Measurements from ENCODE around the gene ZYG11B. TPM values are rescaled to one million over a fixed set of nuclear protein-coding genes. Genes with fewer than 3 reads are reported as not detected.

Gene ZYG11B
- total and polyA plus RNA-seq, 2 donors (not counting 1 experiment from before 2014, with no cell fraction given): 3.6 to 22.3 TPM

DNA sequence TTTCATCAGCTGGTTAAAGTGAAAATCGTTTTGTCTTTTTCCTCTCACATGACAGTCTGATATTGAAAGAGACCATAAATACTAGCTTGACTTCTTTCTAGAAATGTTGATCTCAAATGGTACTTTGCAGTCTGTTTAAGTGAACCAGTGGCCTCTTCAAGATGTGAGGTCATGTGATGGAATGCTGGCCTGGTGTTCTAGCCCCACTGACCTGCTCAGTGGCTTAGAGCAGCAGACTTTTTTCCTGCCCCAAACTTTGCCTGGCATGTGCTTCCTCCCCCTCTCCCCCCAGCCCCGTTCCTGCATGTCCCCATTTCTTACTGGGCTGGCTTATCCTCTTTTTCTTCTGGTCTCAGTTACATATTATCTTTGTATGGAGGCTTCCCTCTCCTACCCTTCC lies 150.6 kb downstream of the ZYG11B start:
- TF ChIP-seq CTCF (IDR thresholded peaks at IDR 0.05) (no peak), EZH2 (IDR thresholded peaks at IDR 0.05; ENCODE audit: borderline replicate concordance, insufficient read depth, low read depth, low read length, poor library complexity, severe bottlenecking) (no peak)
- intact Hi-C loops (cut with micrococcal nuclease): no loop called here
- POLR2A ChIA-PET: no interaction called here

More for the DNA sequence above, 150.6 kb downstream of the ZYG11B start:
- no peak for ATAC-seq (ENCODE audit: low read depth)
- H3K36me3 ChIP-seq (replicated peaks in 1 of 2; ENCODE audit: control extremely low read depth in 1 of 2, control insufficient read depth in 1 of 2, extremely low read depth in 1 of 2, insufficient read depth in 2 of 2, low read length in 1 of 2): no peaks in the 10 kb centered on the region
- H2AFZ ChIP-seq (ENCODE audit: insufficient read depth, low read depth, low read length, poor library complexity, severe bottlenecking): no peak overlapping the region
- no peak overlapping the region for H3K27ac ChIP-seq (ENCODE audit: low read length in 2 of 2)
- H3K9ac ChIP-seq (ENCODE audit: low read length): no peak overlapping the region
- peaks cover 6% of the 10 kb centered on the region for H3K27me3 Mint-ChIP-seq
- H3K27me3 ChIP-seq (replicated peaks in 1 of 4; ENCODE audit: control extremely low read depth in 1 of 4, control insufficient read depth in 3 of 4, insufficient read depth in 4 of 4, low read length in 3 of 4): no peaks in the 10 kb centered on the region
- peaks cover 0 to under 1% (median 0%) of the 10 kb centered on the region in 3 donors for H3K9me3 ChIP-seq (ENCODE audit: control extremely low read depth in 1 of 3, control insufficient read depth in 2 of 3, insufficient read depth in 1 of 3, low read length in 2 of 3)
- no CpG with 5 or more reads among the region's 2 CpGs for WGBS (ENCODE audit: insufficient coverage)
- H3K4me1 ChIP-seq (ENCODE audit: control insufficient read depth in 2 of 2, insufficient read depth in 2 of 2, low read length in 2 of 2): no peaks in the 10 kb centered on the region
- CTCF ChIA-PET: no interaction called here
- DNase-seq: no peak
- H3K4me3 ChIP-seq (ENCODE audit: control extremely low read depth in 1 of 5, extremely low read depth in 1 of 5, insufficient read depth in 1 of 5, low read depth in 2 of 5, low read length in 4 of 5): no peak overlapping the region
- H3K79me2 ChIP-seq (ENCODE audit: control insufficient read depth, insufficient read depth, low read length): no peaks in the 10 kb centered on the region
- no peak overlapping the region for H3K4me3 Mint-ChIP-seq
- H4K20me1 ChIP-seq (ENCODE audit: control insufficient read depth, insufficient read depth, low read length, poor library complexity, severe bottlenecking): no peaks in the 10 kb centered on the region
- H3K4me1 Mint-ChIP-seq: no peaks in the 10 kb centered on the region
- no peaks in the 10 kb centered on the region for H3K9me3 Mint-ChIP-seq (ENCODE audit: insufficient read depth)
- H3K27ac Mint-ChIP-seq: no peak overlapping the region
- H3K4me2 ChIP-seq (replicated peaks; ENCODE audit: low read depth, low read length, poor library complexity, severe bottlenecking): no peak overlapping the region

Small RNA genes within 50 kb of the gene (small RNA-seq; reads per million reads assigned to genes)
- gene RN7SL62P (ENCODE audit: insufficient read length, low read depth, low replicate concordance): not detected
- gene RNU2-30P (ENCODE audit: insufficient read length, low read depth, low replicate concordance): not detected
- not detected for gene RNU6-969P (ENCODE audit: insufficient read length, low read depth, low replicate concordance)

Other genes with a start within 250 kb of the ZYG11B start
- 248 and 265 TPM in 2 replicates for gene TUT4, start 173.4 kb upstream of the ZYG11B start, total RNA-seq
- gene TUT4, start 173.4 kb upstream of the ZYG11B start, polyA plus RNA-seq: 76.6 and 114 TPM in 2 replicates
- 21.4 and 23.9 TPM in 2 replicates for gene GPX7, start 124.1 kb upstream of the ZYG11B start, total RNA-seq
- 14.5 and 27.6 TPM in 2 replicates for gene GPX7, start 124.1 kb upstream of the ZYG11B start, polyA plus RNA-seq
- 91.0 and 102 TPM in 2 replicates for gene SHISAL2A, start 93.3 kb upstream of the ZYG11B start, total RNA-seq
- gene SHISAL2A, start 93.3 kb upstream of the ZYG11B start, polyA plus RNA-seq: 31.0 and 63.3 TPM in 2 replicates
- 9.3 and 11.3 TPM in 2 replicates for gene COA7, start 28.1 kb upstream of the ZYG11B start, total RNA-seq
- gene COA7, start 28.1 kb upstream of the ZYG11B start, polyA plus RNA-seq: 1.3 and 2.2 TPM in 2 replicates
- 1.5 and 1.7 TPM in 2 replicates for gene ZYG11A, start 116.3 kb downstream of the ZYG11B start, total RNA-seq
- gene ZYG11A, start 116.3 kb downstream of the ZYG11B start, polyA plus RNA-seq: 0.24 and 0.53 TPM in 2 replicates
- gene ECHDC2, start 195.3 kb downstream of the ZYG11B start, total RNA-seq: 116 TPM in 2 replicates
- 106 and 121 TPM in 2 replicates for gene ECHDC2, start 195.3 kb downstream of the ZYG11B start, polyA plus RNA-seq
- 45.0 and 46.6 TPM in 2 replicates for gene SCP2, start 200.8 kb downstream of the ZYG11B start, total RNA-seq
- 19.4 and 25.3 TPM in 2 replicates for gene SCP2, start 200.8 kb downstream of the ZYG11B start, polyA plus RNA-seq